K562 (cell line): ENCODE measurements around the gene BLOC1S3. TPM values are rescaled to one million over a fixed set of nuclear protein-coding genes. Genes with fewer than 3 reads are reported as not detected.

Source experiments
- ARID2 ChIP-seq: fragments of 450-650 bp; IDR thresholded peaks from 2 replicates; pipeline ENCODE4 v1.6.1; 2017; ENCODE audit warnings: antibody characterized with exemption, mild to moderate bottlenecking
- CBX3 ChIP-seq, 2 experiments: IDR thresholded peaks; 1 replicate in 1 of 2; 2 replicates in 1 of 2; pipeline ENCODE4 v1.6.1; 2012; ENCODE audit warnings: inconsistent platforms in 2 of 2, low read length in 2 of 2, borderline replicate concordance in 1 of 2, control low read depth in 1 of 2
- DACH1 ChIP-seq: fragments of 450-650 bp; IDR thresholded peaks from 2 replicates; pipeline ENCODE4 v1.6.1; 2018; ENCODE audit not compliant: partially characterized antibody
- GABPB1 ChIP-seq: sonication (generic); formaldehyde crosslinking; IDR thresholded peaks from 2 replicates; pipeline ENCODE4 v1.8.0; 2022; ENCODE audit warnings: mild to moderate bottlenecking, missing genetic modification reagents
- GATAD2B ChIP-seq: fragments of 450-650 bp; IDR thresholded peaks from 2 replicates; pipeline ENCODE4 v1.6.1; 2017; ENCODE audit warnings: mild to moderate bottlenecking, borderline replicate concordance
- HCFC1 ChIP-seq: IDR thresholded peaks from 2 replicates; pipeline ENCODE4 v1.6.1; 2012; ENCODE audit warnings: low read depth, low read length, improper control_type of control experiment
- HDAC3 ChIP-seq: fragments of 450-650 bp; IDR thresholded peaks from 2 replicates; pipeline ENCODE4 v1.6.1; 2018; ENCODE audit warnings: borderline replicate concordance, mild to moderate bottlenecking, moderate library complexity; ENCODE audit not compliant: partially characterized antibody
- HMGN3 ChIP-seq: IDR thresholded peaks from 2 replicates; pipeline ENCODE4 v1.6.1; 2011; ENCODE audit warnings: borderline replicate concordance, low read depth, mild to moderate bottlenecking, mixed read lengths, low read length; ENCODE audit not compliant: insufficient read length; ENCODE audit errors: extremely low read depth
- MYBL2 ChIP-seq, 2 experiments: fragments of 450-650 bp in 1 of 2; sonication (generic) in 1 of 2; formaldehyde crosslinking in 1 of 2; IDR thresholded peaks; 2 replicates each; pipeline versions ENCODE4 v1.6.1 to v1.8.1; 2017 to 2022; ENCODE audit warnings: borderline replicate concordance in 1 of 2, inconsistent platforms in 1 of 2, low read depth in 1 of 2, mild to moderate bottlenecking in 1 of 2, missing genetic modification reagents in 1 of 2, moderate library complexity in 1 of 2
- NCOA1 ChIP-seq: fragments of 450-650 bp; IDR thresholded peaks from 2 replicates; pipeline ENCODE4 v1.6.1; 2016; ENCODE audit warnings: low read depth
- PRMT5 ChIP-seq: sonication (generic); formaldehyde crosslinking; IDR thresholded peaks from 2 replicates; pipeline ENCODE4 v1.5.0; 2020; ENCODE audit warnings: missing genetic modification reagents
- SNRNP70 ChIP-seq: fragments of 200-400 bp; formaldehyde crosslinking; optimal IDR thresholded peaks from 2 replicates; pipeline ENCODE3; 2017; ENCODE audit warnings: low read depth, low read length
- TCF3 ChIP-seq: sonication (generic); formaldehyde crosslinking; IDR thresholded peaks from 2 replicates; pipeline ENCODE4 v1.4.0; 2020; ENCODE audit warnings: mild to moderate bottlenecking, missing genetic modification reagents
- ZFPM2 ChIP-seq: fragments of 250-450 bp; sonication (Bioruptor Pico); IDR thresholded peaks from 2 replicates; pipeline ENCODE4 v1.5.1; 2022; ENCODE audit warnings: mild to moderate bottlenecking
- polyA plus RNA-seq, 8 experiments: library from polyadenylated mRNA; depleted of rRNA in 4 of 8; stranded (reverse) in 5 of 8; unstranded in 3 of 8; fragments of >200 nt; fragmentation: Nextera tagmentation in 2 of 8; fragmentation: Illumina TruSeq in 1 of 8; extraction: Ambion mirVana in 2 of 8; extraction: Trizol in 1 of 8; gene quantifications; 2 replicates each; pipeline versions ENCODE4 v1.2.1 to v1.2.3, GENCODE V29; 2011 to 2014; ENCODE audit warnings: inconsistent platforms in 1 of 8, missing spikeins in 1 of 8
- total RNA-seq, 7 experiments: library from RNA; depleted of rRNA in 6 of 7; stranded (reverse); fragments of >200 nt in 6 of 7; fragmentation: Illumina TruSeq in 2 of 7; extraction: Trizol in 2 of 7; gene quantifications; 2 replicates each; pipeline versions ENCODE4 v1.2.1 to v1.2.3, GENCODE V29; 2011 to 2021; ENCODE audit warnings: low replicate concordance in 1 of 7
- TF ChIP-seq, protein P1 (sequence below): sonication (generic); formaldehyde crosslinking; IDR thresholded peaks from 2 replicates; pipeline ENCODE4 v1.9.0; 2022; ENCODE audit warnings: mild to moderate bottlenecking, missing genetic modification reagents
- TF ChIP-seq, protein P2 (sequence below): fragments of 450-650 bp; IDR thresholded peaks from 2 replicates; pipeline ENCODE4 v1.6.1; 2016; ENCODE audit warnings: mild to moderate bottlenecking, moderate library complexity

Gene BLOC1S3
- total and polyA plus RNA-seq, 9 of the 15 experiments (the other 6 are each of a cell fraction or from before 2014, with no cell fraction given) = 3.9 to 20.2 (median 10.4) TPM

DNA sequence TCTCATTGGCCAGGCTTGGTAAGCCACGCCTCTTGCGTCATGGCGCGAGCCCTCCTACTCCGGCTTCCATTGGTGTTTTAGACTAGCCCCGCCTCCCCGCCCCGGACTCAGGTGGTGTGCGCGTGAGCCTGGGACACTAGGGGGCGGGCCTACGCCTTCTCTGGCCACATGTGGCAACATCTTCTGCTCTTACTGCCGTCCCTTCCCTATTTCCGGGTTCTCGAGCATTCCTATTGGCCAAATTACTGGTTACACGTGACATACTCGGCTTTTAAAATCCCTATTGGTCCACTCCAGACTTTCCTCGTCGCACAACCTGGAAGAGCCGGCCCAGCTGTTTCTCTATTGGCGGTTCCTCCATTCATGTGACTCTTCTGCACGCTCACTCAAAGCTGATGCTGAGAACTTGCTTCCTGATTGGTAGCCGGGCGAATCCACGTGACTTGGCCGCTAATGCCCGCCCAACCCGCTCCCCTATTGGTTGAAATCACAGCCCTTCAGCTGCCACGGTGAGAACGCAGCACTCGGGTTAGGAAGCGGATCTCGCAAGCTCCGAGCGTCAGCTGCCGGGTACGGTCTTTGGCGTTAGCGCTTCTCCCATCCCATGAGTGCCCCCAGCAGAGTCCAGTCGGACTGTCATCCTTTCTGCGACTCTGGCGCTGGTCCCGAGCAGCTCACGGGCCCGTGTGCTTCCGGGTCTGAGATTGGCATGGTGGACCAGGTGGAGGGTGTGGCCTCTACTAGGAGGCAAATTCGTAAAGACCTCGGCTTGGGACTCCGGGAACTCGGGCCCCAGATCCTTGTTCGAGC, at the start of gene BLOC1S3 (continued):
- TF ChIP-seq MYBL2 (IDR thresholded peaks at IDR 0.05; ENCODE audit: low read depth) (no peak; the same call in 1 of the 2 replicates), MYBL2 (CRISPR knock-in tag; IDR thresholded peaks at IDR 0.05; ENCODE audit: borderline replicate concordance) (no peak), SNRNP70 (no peak), DACH1 (peak; percentile 89), HDAC3 (no peak), CBX3 (IDR thresholded peaks at IDR 0.05; ENCODE audit: borderline replicate concordance in 1 of 2, low read length in 2 of 2) (no peak), GATAD2B (no peak), TCF3 (CRISPR knock-in tag) (peak; percentile 15; the same call in 1 of the 2 replicates), PRMT5 (CRISPR knock-in tag) (no peak), ARID2 (no peak), HMGN3 (no peak), ZFPM2 (CRISPR knock-in tag) (peak; percentile 68; the same call in 1 of the 2 replicates), HCFC1 (peak; percentile 68), GABPB1 (no peak; the same call in 1 of the 2 replicates), NCOA1 (no peak)
- TF ChIP-seq, protein P1, sequence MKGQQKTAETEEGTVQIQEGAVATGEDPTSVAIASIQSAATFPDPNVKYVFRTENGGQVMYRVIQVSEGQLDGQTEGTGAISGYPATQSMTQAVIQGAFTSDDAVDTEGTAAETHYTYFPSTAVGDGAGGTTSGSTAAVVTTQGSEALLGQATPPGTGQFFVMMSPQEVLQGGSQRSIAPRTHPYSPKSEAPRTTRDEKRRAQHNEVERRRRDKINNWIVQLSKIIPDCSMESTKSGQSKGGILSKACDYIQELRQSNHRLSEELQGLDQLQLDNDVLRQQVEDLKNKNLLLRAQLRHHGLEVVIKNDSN = peak; percentile 95
- TF ChIP-seq, protein P2, sequence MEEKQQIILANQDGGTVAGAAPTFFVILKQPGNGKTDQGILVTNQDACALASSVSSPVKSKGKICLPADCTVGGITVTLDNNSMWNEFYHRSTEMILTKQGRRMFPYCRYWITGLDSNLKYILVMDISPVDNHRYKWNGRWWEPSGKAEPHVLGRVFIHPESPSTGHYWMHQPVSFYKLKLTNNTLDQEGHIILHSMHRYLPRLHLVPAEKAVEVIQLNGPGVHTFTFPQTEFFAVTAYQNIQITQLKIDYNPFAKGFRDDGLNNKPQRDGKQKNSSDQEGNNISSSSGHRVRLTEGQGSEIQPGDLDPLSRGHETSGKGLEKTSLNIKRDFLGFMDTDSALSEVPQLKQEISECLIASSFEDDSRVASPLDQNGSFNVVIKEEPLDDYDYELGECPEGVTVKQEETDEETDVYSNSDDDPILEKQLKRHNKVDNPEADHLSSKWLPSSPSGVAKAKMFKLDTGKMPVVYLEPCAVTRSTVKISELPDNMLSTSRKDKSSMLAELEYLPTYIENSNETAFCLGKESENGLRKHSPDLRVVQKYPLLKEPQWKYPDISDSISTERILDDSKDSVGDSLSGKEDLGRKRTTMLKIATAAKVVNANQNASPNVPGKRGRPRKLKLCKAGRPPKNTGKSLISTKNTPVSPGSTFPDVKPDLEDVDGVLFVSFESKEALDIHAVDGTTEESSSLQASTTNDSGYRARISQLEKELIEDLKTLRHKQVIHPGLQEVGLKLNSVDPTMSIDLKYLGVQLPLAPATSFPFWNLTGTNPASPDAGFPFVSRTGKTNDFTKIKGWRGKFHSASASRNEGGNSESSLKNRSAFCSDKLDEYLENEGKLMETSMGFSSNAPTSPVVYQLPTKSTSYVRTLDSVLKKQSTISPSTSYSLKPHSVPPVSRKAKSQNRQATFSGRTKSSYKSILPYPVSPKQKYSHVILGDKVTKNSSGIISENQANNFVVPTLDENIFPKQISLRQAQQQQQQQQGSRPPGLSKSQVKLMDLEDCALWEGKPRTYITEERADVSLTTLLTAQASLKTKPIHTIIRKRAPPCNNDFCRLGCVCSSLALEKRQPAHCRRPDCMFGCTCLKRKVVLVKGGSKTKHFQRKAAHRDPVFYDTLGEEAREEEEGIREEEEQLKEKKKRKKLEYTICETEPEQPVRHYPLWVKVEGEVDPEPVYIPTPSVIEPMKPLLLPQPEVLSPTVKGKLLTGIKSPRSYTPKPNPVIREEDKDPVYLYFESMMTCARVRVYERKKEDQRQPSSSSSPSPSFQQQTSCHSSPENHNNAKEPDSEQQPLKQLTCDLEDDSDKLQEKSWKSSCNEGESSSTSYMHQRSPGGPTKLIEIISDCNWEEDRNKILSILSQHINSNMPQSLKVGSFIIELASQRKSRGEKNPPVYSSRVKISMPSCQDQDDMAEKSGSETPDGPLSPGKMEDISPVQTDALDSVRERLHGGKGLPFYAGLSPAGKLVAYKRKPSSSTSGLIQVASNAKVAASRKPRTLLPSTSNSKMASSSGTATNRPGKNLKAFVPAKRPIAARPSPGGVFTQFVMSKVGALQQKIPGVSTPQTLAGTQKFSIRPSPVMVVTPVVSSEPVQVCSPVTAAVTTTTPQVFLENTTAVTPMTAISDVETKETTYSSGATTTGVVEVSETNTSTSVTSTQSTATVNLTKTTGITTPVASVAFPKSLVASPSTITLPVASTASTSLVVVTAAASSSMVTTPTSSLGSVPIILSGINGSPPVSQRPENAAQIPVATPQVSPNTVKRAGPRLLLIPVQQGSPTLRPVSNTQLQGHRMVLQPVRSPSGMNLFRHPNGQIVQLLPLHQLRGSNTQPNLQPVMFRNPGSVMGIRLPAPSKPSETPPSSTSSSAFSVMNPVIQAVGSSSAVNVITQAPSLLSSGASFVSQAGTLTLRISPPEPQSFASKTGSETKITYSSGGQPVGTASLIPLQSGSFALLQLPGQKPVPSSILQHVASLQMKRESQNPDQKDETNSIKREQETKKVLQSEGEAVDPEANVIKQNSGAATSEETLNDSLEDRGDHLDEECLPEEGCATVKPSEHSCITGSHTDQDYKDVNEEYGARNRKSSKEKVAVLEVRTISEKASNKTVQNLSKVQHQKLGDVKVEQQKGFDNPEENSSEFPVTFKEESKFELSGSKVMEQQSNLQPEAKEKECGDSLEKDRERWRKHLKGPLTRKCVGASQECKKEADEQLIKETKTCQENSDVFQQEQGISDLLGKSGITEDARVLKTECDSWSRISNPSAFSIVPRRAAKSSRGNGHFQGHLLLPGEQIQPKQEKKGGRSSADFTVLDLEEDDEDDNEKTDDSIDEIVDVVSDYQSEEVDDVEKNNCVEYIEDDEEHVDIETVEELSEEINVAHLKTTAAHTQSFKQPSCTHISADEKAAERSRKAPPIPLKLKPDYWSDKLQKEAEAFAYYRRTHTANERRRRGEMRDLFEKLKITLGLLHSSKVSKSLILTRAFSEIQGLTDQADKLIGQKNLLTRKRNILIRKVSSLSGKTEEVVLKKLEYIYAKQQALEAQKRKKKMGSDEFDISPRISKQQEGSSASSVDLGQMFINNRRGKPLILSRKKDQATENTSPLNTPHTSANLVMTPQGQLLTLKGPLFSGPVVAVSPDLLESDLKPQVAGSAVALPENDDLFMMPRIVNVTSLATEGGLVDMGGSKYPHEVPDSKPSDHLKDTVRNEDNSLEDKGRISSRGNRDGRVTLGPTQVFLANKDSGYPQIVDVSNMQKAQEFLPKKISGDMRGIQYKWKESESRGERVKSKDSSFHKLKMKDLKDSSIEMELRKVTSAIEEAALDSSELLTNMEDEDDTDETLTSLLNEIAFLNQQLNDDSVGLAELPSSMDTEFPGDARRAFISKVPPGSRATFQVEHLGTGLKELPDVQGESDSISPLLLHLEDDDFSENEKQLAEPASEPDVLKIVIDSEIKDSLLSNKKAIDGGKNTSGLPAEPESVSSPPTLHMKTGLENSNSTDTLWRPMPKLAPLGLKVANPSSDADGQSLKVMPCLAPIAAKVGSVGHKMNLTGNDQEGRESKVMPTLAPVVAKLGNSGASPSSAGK = peak; percentile 67; the same call in 1 of the 2 replicates
